HPDE6-E6E7 (cell line): Measurements from ENCODE around the gene CAMK2D.

Experiments used
- DNase-seq: peaks from one replicate; pipeline ENCODE4 v3.0.0; 2011; ENCODE audit warnings: missing footprints; ENCODE audit errors: extremely low spot score

Gene CAMK2D

GRCh38 chr4:113440371-113440770 is 321.2 kb downstream of the CAMK2D start:
- no peak for DNase-seq

- DNase-seq = no peak
These were observed 322.9 kb downstream of the CAMK2D start for GRCh38 chr4:113438596-113438995.

GRCh38 chr4:113437129-113437528 is 324.4 kb downstream of the CAMK2D start:
- DNase-seq = no peak

- no peak for DNase-seq
These were observed 325.2 kb downstream of the CAMK2D start for GRCh38 chr4:113436360-113436759.

- peak; percentile 60 for DNase-seq
These were observed 325.6 kb downstream of the CAMK2D start for GRCh38 chr4:113435893-113436292.

- no peak for DNase-seq
These were observed 327.3 kb downstream of the CAMK2D start for GRCh38 chr4:113434247-113434587.

- DNase-seq = no peak
These were observed 327.8 kb downstream of the CAMK2D start for GRCh38 chr4:113433536-113434246.

GRCh38 chr4:113433116-113433515 is 328.4 kb downstream of the CAMK2D start:
- DNase-seq = no peak

GRCh38 chr4:113423631-113424030 is 337.9 kb downstream of the CAMK2D start:
- no peak for DNase-seq

GRCh38 chr4:113420938-113421337 is 340.6 kb downstream of the CAMK2D start:
- no peak for DNase-seq

- DNase-seq = no peak
These were observed 341.9 kb downstream of the CAMK2D start for GRCh38 chr4:113419631-113420030.

- DNase-seq = peak; percentile 13
These were observed 350.0 kb downstream of the CAMK2D start for GRCh38 chr4:113411496-113411938.

GRCh38 chr4:113410686-113411085 is 350.9 kb downstream of the CAMK2D start:
- DNase-seq = no peak

- DNase-seq = no peak
These were observed 352.4 kb downstream of the CAMK2D start for GRCh38 chr4:113409181-113409580.

- no peak for DNase-seq
These were observed 354.1 kb downstream of the CAMK2D start for GRCh38 chr4:113407409-113407808.

- no peak for DNase-seq
These were observed 354.9 kb downstream of the CAMK2D start for GRCh38 chr4:113406723-113407016.

- no peak for DNase-seq
These were observed 355.4 kb downstream of the CAMK2D start for GRCh38 chr4:113405874-113406722.

- DNase-seq = no peak
These were observed 356.7 kb downstream of the CAMK2D start for GRCh38 chr4:113404841-113405240.

GRCh38 chr4:113404167-113404571 is 357.4 kb downstream of the CAMK2D start:
- no peak for DNase-seq
